AG04450 (cell line): ENCODE measurements around the gene HAGHL. TPM values are rescaled to one million over a fixed set of nuclear protein-coding genes. Genes with fewer than 3 reads are reported as not detected.
"Not testable (repeated sequence)": the region's sequence is repeated elsewhere in the genome, so short reads cannot be mapped to it uniquely, and the experiment has no call there.

Source experiments
- CTCF ChIA-PET: fragments of 300-600, 350-600 bp; formaldehyde crosslinking; extraction: SDS; loops from one replicate; lab custom pipeline; 2022; ENCODE audit warnings: antibody characterized with exemption, inconsistent platforms; lab: Charles Lee
- POLR2A ChIA-PET: fragments of 350-600 bp; formaldehyde crosslinking; extraction: SDS; loops from one replicate; lab custom pipeline; 2021; ENCODE audit warnings: antibody characterized with exemption, inconsistent platforms; lab: Yijun Ruan, JAX
- DNase-seq: peaks from one replicate; pipeline ENCODE4 v3.0.0-alpha.2; 2011; ENCODE audit warnings: low read depth, low spot score
- H3K27ac ChIP-seq: one replicate; pipeline ENCODE4 v1.5.1; 2012; ENCODE audit warnings: low read depth, low read length, control low read depth
- H3K27me3 ChIP-seq: one replicate; pipeline ENCODE4 v1.6.0; 2012; ENCODE audit warnings: low read length; ENCODE audit not compliant: control insufficient read depth, insufficient read depth
- H3K4me3 ChIP-seq: 2 replicates; pipeline ENCODE4 v1.5.1; 2011; ENCODE audit warnings: mild to moderate bottlenecking, low read depth, low read length, control low read depth
- H3K9me3 ChIP-seq: 2 replicates; pipeline ENCODE4 v1.5.1; 2012; ENCODE audit warnings: low read length; ENCODE audit not compliant: control insufficient read depth, insufficient read depth
- polyA plus RNA-seq: library from polyadenylated mRNA; depleted of rRNA; stranded (reverse); fragments of >200 nt; gene quantifications from 2 replicates; pipeline ENCODE4 v1.2.3, GENCODE V29; 2011
- TF ChIP-seq, protein P1 (sequence below): IDR thresholded peaks from 2 replicates; pipeline ENCODE4 v1.5.1; 2011; ENCODE audit warnings: low read depth, low read length, control low read depth, inconsistent platforms

The HAGHL gene
- polyA plus RNA-seq, 1 experiment, result 4.2 TPM

GRCh38 chr16:740459-740763 is 13.5 kb downstream of the HAGHL start:
- CTCF ChIA-PET, result interaction anchor here (0.7 to 1.4 kb wide), 3 partner anchors 12 to 44 kb away, joined by 3 to 6 read pairs (median 4); no protein-coding TSS in a partner anchor

GRCh38 chr16:740764-741505 is 14.0 kb downstream of the HAGHL start, which contains the start of gene CIAO3:
TSS of gene CIAO3 (minus strand) at chr16:740997. CDS start at chr16:740985, 12 bp downstream.
- no peak within 1 kb of the TSS for H3K27ac ChIP-seq
- ChIA-PET POLR2A (interaction anchor here (0.7 kb wide), 1 partner anchor 412 kb away, joined by 3 read pairs; no protein-coding TSS in a partner anchor), CTCF (interaction anchor here (0.7 to 1.7 kb wide), 8 partner anchors 9 to 211 kb away, joined by 3 to 6 read pairs (median 3); no protein-coding TSS in a partner anchor)
- no peaks in the 10 kb centered on the region for H3K27me3 ChIP-seq
- TF ChIP-seq, protein P1, sequence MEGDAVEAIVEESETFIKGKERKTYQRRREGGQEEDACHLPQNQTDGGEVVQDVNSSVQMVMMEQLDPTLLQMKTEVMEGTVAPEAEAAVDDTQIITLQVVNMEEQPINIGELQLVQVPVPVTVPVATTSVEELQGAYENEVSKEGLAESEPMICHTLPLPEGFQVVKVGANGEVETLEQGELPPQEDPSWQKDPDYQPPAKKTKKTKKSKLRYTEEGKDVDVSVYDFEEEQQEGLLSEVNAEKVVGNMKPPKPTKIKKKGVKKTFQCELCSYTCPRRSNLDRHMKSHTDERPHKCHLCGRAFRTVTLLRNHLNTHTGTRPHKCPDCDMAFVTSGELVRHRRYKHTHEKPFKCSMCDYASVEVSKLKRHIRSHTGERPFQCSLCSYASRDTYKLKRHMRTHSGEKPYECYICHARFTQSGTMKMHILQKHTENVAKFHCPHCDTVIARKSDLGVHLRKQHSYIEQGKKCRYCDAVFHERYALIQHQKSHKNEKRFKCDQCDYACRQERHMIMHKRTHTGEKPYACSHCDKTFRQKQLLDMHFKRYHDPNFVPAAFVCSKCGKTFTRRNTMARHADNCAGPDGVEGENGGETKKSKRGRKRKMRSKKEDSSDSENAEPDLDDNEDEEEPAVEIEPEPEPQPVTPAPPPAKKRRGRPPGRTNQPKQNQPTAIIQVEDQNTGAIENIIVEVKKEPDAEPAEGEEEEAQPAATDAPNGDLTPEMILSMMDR, result peak; percentile 71
- peak within 1 kb of the TSS; percentile 78 for H3K4me3 ChIP-seq
- no peaks in the 10 kb centered on the region; the same call in 1 of the 2 replicates for H3K9me3 ChIP-seq
- peak; percentile 68 for DNase-seq

More at GRCh38 chr16:740459-740763, 13.5 kb downstream of the HAGHL start:
- no peaks in the 10 kb centered on the region for H3K27me3 ChIP-seq
- DNase-seq, result no peak
- POLR2A ChIA-PET, result no interaction called here
- no peak overlapping the region for H3K27ac ChIP-seq
- TF ChIP-seq, protein P1, result no peak
- H3K4me3 ChIP-seq, result peak overlapping the region; percentile 78
- no peaks in the 10 kb centered on the region; the same call in 1 of the 2 replicates for H3K9me3 ChIP-seq

DNA sequence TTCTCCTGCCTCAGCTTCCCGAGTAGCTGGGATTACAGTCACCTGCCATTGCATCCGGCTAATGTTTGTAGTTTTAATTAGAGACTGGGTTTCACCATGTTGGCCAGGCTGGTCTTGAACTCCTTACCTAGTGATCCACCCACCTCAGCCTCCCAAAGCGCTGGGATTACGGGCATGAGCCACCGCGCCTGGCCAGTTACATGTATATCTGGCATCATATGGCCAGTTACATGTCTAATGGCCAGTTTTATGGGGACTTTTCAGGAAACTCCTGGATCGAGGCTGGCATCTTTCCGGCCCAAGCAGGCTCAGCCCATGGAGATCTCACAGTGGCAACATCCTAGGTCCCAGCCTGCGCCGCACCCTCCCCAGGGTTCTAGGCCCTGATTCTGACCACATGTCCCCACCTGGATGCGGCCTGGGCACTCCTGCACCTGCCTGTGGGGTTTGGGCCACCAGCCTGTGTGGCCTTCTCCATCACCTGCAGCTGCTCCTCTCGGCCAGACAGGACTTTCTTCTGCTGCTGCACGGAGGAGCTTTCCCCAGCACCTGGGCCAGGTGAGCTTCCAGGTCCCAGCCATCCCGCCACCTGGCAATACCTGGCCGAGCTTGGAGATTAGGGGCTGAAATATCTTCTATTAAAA is 15.2 kb downstream of the HAGHL start:
- Histone ChIP-seq H3K27ac (no peak overlapping the region), H3K27me3 (no peaks in the 10 kb centered on the region), H3K4me3 (no peak overlapping the region), H3K9me3 (no peaks in the 10 kb centered on the region; the same call in 1 of the 2 replicates)
- no peak for DNase-seq
- ChIA-PET POLR2A (interaction anchor here (0.9 kb wide), 1 partner anchor 22 kb away, joined by 3 read pairs; no protein-coding TSS in a partner anchor), CTCF (interaction anchor here (0.7 to 1.7 kb wide), 6 partner anchors 8 to 210 kb away, joined by 3 to 4 read pairs (median 3); no protein-coding TSS in a partner anchor)
- TF ChIP-seq, protein P1, result no peak

- not testable (repeated sequence) for DNase-seq, H3K27me3 ChIP-seq, H3K9me3 ChIP-seq, H3K27ac ChIP-seq, H3K4me3 ChIP-seq
- CTCF ChIA-PET, result interaction anchor here (1.7 kb wide), 1 partner anchor 8 kb away, joined by 3 read pairs; no protein-coding TSS in a partner anchor
- POLR2A ChIA-PET, result interaction anchor here (0.9 kb wide), 1 partner anchor 23 kb away, joined by 3 read pairs; no protein-coding TSS in a partner anchor
Measured at GRCh38 chr16:742894-743293, 16.0 kb downstream of the HAGHL start.

DNA sequence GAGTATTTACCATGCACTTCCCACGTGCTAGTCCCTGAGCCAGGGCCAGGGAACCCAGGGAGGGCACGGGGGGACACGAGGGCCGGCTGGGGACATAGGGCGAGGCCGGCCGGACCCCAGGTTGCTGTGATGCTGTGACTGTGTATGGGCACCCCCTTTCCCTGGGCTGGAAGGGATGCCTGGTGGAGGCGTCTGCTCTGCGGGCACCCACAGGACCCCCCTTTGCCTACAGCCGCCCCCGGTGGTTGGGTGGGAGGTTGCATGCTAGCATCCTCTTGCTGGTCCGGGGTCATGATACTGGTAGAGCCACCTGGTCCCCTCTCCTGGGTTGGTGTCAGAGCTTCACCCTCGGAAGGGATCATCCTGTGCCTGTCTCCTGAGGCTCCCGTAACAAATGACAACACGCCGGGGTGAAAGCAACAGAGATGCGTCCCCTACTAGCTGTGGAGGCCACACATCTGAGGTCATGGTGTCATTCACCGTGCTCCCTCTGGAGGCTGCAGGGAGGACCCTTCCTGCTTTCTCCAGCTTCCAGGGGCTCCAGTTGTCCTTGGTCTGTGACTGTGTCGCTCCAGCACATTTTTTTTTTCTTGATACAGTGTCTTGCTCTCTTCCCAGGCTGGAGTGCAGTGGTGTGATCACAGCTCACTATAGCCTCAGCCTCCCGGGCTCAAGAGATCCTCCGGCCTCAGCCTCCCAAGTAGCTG is 17.0 kb downstream of the HAGHL start:
- Histone ChIP-seq H3K4me3 (no peak overlapping the region), H3K27ac (no peak overlapping the region), H3K27me3 (no peaks in the 10 kb centered on the region), H3K9me3 (no peaks in the 10 kb centered on the region; the same call in 1 of the 2 replicates)
- TF ChIP-seq, protein P1, result 0 out of 2 replicates have a peak, but pooled peaks have one; percentile 11
- POLR2A ChIA-PET, result no interaction called here
- DNase-seq, result no peak
- CTCF ChIA-PET, result no interaction called here
